ENCODE results near the gene ALPG.
"Not testable (repeated sequence)": the region's sequence is repeated elsewhere in the genome, so short reads cannot be mapped to it uniquely, and the experiment has no call there.

Gene ALPG

GRCh38 chr2:232377319-232377718 lies 29.3 kb upstream of the ALPG start:
- no peak for DNase-seq (ENCODE audit: low spot score)

DNA sequence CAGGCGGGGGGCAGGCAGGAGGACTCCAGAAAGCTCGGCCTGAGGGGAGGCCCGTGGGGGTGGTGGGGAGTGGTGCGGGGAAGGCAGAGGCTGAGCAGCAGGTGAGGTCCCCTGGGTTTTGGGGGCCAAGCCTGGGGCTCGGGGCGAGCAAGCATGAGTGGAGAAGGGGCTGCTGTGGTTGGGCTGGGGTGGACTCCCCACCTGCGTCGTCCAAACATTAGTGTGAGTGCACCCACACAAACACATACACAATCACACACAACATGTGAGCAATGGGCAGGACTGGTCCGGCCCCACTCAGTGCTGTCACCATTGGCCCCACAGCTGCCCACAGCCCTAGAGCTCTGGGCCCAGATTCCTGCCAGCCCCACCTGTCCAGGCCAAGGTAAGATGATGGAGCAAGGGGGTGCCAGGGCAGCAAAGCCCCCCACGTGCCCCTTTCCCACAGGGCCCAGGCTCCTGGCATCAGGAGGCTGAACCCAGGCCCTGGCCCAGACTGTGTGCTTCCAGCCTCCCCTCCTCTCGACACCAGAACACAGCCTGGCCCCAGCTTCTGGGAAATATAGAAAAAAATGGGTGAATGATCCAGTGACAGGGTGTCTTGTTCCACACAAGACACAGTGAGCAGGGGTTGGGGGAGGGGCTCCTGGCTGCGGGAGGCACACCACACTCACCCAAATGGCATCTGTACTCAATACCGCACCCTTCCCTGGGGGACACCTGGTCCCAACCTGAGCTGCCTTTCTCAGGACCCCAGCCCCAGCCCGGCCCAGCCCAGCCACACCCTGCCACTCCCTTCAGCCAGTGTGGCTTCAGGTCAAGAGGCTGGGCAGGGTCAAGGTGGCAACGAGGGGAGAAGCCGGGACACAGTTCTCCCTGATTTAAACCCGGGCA lies 28.6 kb upstream of the ALPG start:
- no peak for DNase-seq (ENCODE audit: low spot score)

GRCh38 chr2:232378735-232379151 lies 27.9 kb upstream of the ALPG start, which contains the start of gene ALPP:
ALPP (plus strand) TSS chr2:232378751; CDS start chr2:232378803, 52 bp downstream.
- DNase-seq (ENCODE audit: low spot score), result not testable (repeated sequence)

DNA sequence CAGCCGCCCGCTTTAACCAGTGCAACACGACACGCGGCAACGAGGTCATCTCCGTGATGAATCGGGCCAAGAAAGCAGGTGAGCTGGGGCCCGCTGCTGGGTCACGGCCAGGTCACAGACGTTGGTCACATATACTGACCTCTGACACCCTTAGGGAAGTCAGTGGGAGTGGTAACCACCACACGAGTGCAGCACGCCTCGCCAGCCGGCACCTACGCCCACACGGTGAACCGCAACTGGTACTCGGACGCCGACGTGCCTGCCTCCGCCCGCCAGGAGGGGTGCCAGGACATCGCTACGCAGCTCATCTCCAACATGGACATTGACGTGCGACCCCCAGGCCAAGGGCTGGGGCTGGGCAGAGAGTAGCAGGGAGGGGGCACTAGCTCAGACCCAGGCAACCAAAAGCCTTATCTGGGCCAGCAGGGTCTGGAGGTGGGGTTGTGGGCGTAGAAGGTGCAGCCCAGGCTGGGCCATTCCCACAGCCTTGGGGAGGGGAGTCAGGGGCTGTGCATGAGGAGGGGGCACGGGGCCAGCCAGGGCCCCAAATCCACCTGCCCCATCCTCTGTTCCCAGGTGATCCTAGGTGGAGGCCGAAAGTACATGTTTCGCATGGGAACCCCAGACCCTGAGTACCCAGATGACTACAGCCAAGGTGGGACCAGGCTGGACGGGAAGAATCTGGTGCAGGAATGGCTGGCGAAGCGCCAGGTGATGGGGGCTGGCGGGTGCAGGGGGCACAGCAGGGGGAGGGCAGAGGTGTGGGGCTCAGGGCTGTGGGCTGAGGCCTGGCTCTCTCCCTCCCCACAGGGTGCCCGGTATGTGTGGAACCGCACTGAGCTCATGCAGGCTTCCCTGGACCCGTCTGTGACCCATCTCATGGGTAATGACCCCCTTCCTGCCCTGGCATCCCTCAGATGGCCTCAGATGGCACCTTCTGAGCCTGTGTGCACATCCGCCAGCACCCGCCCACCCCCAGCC lies 26.7 kb upstream of the ALPG start:
- DNase-seq (ENCODE audit: low spot score), result not testable (repeated sequence)

- not testable (repeated sequence) for DNase-seq (ENCODE audit: low spot score)
Observed at GRCh38 chr2:232381204-232382031, 25.2 kb upstream of the ALPG start.

DNA sequence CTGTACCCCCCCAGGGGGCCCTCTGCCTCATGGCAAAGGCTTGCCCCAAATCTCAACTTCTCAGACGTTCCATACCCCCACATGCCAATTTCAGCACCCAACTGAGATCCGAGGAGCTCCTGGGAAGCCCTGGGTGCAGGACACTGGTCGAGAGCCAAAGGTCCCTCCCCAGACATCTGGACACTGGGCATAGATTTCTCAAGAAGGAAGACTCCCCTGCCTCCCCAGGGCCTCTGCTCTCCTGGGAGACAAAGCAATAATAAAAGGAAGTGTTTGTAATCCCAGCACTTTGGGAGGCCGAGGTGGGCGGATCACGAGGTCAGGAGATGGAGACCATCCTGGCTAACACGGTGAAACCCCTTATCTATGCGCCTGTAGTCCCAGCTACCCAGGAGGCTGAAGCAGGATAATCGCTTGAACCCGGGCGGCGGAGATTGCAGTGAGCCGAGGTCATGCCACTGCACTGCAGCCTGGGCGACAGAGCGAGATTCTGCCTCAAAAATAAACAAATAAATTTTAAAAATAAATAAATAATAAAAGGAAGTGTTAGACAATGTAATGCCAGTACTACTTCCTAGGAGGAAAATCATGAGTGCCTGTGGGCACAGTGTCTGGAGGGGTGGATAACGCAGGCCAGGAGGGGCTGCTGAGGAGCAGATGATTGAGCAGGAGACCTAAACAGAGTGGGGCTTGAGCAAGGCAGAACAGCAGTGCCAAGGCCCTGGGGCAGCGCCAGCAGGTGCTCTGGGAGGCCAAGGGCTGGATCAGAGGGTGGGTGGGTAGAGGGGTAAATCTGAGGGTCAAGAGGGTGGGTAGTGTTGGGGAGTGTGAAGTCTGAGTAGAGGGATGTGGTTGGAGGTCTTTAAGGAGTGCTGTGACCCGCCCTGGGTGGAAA lies 24.1 kb upstream of the ALPG start:
- DNase-seq (ENCODE audit: low spot score), result no peak

- DNase-seq (ENCODE audit: low spot score), result no peak
Observed at GRCh38 chr2:232384466-232384865, 22.2 kb upstream of the ALPG start.

- DNase-seq (ENCODE audit: low spot score), result not testable (repeated sequence)
Observed at GRCh38 chr2:232385058-232385457, 21.6 kb upstream of the ALPG start.

- DNase-seq (ENCODE audit: low spot score), result no peak
Observed at GRCh38 chr2:232385660-232386489, 20.8 kb upstream of the ALPG start.

- no peak for DNase-seq (ENCODE audit: low spot score)
Observed at GRCh38 chr2:232386490-232386739, 20.2 kb upstream of the ALPG start.

DNA sequence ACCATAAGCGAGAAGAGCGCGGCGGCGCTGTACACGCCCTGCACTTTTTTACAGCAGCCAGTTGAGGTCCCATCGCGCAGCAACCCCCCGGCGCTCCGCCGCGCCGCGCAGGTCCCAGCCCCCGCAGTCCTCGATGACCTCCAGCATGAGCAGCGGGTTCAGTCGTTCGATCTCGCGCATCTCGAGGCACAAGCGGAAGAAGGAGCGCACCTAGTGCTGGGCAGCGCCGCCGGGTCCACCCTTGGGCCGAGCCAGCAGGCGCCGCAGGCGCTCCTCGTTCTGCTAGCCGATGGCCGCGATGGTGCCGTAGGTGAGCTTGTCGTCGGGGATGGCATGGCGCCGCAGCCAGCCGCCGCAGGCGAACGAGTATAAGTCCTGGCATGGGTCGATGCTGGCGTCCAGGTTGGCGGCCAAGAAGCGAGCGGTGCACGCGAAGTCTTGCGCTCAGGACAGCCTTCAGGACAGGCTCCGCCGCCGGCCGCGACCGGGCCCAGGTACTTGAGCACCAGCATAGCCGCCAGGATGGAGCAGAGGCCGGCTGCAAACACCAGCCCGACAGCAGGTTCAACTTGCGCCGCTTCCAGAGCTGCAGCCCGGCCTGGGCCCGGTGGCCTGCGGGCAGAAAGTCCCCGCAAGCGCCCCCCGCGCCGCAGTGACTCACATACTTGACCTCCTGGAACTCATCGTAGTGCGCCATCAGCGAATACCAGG lies 19.7 kb upstream of the ALPG start:
- DNase-seq (ENCODE audit: low spot score), result no peak

DNA sequence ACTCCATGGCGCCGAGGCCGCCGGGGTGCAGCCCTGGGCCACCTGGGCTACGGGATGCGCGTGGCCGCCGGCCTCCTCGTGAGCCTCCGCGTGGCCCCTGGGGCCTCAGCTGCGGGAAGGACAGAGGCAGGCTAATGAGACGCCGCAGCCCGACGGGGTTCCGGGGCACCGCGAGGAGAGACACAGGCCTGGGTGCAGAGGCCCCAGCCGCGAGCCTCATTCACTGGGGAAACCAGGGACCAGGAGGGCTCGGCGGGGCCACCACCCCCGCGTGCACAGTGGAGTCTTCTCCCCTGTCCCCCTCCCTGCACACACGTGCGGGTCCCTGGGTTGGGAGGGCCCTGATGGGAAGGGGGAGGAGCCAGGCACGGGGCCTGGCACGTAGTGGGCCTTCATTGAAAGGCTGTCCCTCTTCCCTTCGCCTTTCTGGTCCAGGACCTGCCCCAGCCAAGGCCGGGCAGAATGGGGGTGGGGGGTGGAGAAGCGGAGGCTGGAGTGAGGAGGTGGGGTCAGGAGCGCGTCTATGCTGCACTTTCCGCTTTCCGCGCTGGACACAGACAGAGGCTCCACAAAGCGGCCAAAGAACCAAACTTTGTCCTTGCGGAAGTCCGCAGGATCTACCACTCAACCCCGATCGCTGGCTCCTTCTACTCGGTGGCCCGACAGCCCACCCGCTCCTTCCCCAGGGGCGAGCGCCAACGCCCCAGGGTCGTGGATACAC lies 19.0 kb upstream of the ALPG start:
- DNase-seq (ENCODE audit: low spot score), result no peak

DNA sequence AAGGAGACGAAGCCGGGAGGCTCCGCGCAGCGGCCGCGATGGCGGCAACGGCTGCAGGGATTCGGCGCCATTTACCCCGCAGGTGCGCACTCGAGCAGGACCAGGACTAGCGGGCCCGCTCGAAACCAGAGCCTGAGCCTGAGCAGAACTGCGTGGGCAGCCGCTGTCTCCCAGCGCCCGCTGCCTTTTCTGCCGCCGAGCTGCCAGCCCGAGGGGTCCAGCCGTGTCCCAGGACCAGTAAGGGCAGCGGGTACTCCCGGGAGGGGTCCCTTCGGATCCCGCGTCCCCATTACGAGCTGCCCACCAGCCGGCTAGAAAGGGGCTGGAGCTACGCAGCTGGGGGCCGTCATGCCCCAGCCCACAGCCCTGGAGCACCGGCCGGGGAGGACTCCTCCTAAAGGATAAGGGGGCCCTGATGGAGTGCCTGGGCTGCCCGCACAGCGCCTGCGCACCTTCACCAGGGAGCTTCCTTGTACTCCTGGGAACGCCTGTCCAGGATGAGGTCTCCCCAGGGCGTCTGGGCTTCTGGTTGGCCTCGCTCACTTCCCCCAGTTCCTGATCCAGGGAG lies 18.2 kb upstream of the ALPG start:
- DNase-seq (ENCODE audit: low spot score), result no peak

- no peak for DNase-seq (ENCODE audit: low spot score)
Observed at GRCh38 chr2:232389327-232389726, 17.3 kb upstream of the ALPG start.

DNA sequence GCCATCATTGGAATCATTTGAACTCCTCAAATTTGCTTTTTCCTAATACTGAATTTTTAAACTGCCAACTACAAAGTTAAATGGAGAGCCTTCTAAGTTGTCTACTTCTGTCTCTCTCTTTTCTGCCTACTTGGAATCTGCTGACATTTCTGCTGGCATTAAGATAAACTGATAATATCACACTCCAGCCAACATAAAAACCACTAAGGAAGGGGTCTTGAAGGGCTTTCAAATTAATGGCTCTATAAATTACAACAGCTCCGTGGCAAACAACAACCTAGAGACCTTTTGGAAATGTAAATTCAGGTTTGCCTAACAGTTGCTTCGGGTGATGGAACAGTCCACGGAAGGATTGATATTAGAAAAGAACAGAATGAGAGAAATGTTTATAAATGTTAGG lies 16.0 kb upstream of the ALPG start:
- no peak for DNase-seq (ENCODE audit: low spot score)

- no peak for DNase-seq (ENCODE audit: low spot score)
Observed at GRCh38 chr2:232393556-232393955, 13.1 kb upstream of the ALPG start.

GRCh38 chr2:232394431-232394830 lies 12.2 kb upstream of the ALPG start:
- not testable (repeated sequence) for DNase-seq (ENCODE audit: low spot score)

GRCh38 chr2:232395586-232395985 lies 11.1 kb upstream of the ALPG start:
- no peak for DNase-seq (ENCODE audit: low spot score)
